Hepatocyte (in vitro differentiated cells): ENCODE results near the gene ARMH3.

ENCODE experiments used
- EZH2 ChIP-seq: fragments of 200-600 bp; sonication (generic); IDR thresholded peaks from 2 replicates; pipeline ENCODE4 v1.6.1; 2016; ENCODE audit warnings: antibody characterized with exemption, mild to moderate bottlenecking, borderline replicate concordance
- EZH2phosphoT487 ChIP-seq: fragments of 200-600 bp; sonication (generic); IDR thresholded peaks from one replicate; pipeline ENCODE4 v1.6.1; 2018; ENCODE audit warnings: antibody characterized with exemption, mild to moderate bottlenecking, low read depth, moderate library complexity; ENCODE audit not compliant: unreplicated experiment, severe bottlenecking
- TF ChIP-seq, protein P1 (sequence below): fragments of 200-600 bp; sonication (generic); IDR thresholded peaks from 2 replicates; pipeline ENCODE4 v1.5.1; 2016; ENCODE audit warnings: antibody characterized with exemption, mild to moderate bottlenecking; ENCODE audit not compliant: poor library complexity

GRCh38 chr10:101968940-101969321 lies 87.0 kb downstream of the ARMH3 start:
- TF ChIP-seq EZH2 (no peak), EZH2phosphoT487 (no peak)
- TF ChIP-seq, protein P1, sequence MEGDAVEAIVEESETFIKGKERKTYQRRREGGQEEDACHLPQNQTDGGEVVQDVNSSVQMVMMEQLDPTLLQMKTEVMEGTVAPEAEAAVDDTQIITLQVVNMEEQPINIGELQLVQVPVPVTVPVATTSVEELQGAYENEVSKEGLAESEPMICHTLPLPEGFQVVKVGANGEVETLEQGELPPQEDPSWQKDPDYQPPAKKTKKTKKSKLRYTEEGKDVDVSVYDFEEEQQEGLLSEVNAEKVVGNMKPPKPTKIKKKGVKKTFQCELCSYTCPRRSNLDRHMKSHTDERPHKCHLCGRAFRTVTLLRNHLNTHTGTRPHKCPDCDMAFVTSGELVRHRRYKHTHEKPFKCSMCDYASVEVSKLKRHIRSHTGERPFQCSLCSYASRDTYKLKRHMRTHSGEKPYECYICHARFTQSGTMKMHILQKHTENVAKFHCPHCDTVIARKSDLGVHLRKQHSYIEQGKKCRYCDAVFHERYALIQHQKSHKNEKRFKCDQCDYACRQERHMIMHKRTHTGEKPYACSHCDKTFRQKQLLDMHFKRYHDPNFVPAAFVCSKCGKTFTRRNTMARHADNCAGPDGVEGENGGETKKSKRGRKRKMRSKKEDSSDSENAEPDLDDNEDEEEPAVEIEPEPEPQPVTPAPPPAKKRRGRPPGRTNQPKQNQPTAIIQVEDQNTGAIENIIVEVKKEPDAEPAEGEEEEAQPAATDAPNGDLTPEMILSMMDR: no peak
